H1 (cell line): Measurements from ENCODE around the gene TM4SF18. TPM values are rescaled to one million over a fixed set of nuclear protein-coding genes. Genes with fewer than 3 reads are reported as not detected.

Experiments used
- CTCF ChIA-PET: fragments of 300-600 bp; sonication (Branson Sonifier 250); formaldehyde crosslinking; loops from one replicate; lab custom pipeline; 2021; ENCODE audit not compliant: partially characterized antibody; lab: Charles Lee
- POLR2A ChIA-PET: fragments of 300-600 bp; sonication (Branson Sonifier 250); formaldehyde crosslinking; loops from one replicate; lab custom pipeline; 2021; ENCODE audit warnings: inconsistent platforms; ENCODE audit not compliant: partially characterized antibody; lab: Charles Lee
- DNase-seq, 2 experiments: peaks; one replicate each; pipeline versions ENCODE4 v3.0.0 to v3.0.0-alpha.2; 2010 to 2022; ENCODE audit warnings: low spot score in 2 of 2, low read depth in 1 of 2, mixed read lengths in 1 of 2
- FAIRE-seq: peaks from 2 replicates; lab custom pipeline; 2011; peaks lifted over from hg19 to GRCh38; lab: Jason Lieb, UNC
- H2AFZ ChIP-seq: 2 replicates; pipeline ENCODE4 v1.8.1; 2012; ENCODE audit warnings: low read length, inconsistent platforms
- H2AK5ac ChIP-seq: 2 replicates; pipeline ENCODE4 v1.6.1; 2013; ENCODE audit warnings: low read depth, low read length
- H2BK120ac ChIP-seq: replicated peaks from 2 replicates; pipeline ENCODE3; 2013; ENCODE audit warnings: low read depth, low read length, inconsistent platforms
- H2BK12ac ChIP-seq: 2 replicates; pipeline ENCODE4 v1.6.1; 2013; ENCODE audit warnings: low read depth, low read length
- H2BK15ac ChIP-seq: 2 replicates; pipeline ENCODE4 v1.6.1; 2013; ENCODE audit warnings: low read length
- H2BK20ac ChIP-seq: 2 replicates; pipeline ENCODE4 v1.6.1; 2013; ENCODE audit warnings: low read length
- H2BK5ac ChIP-seq: 2 replicates; pipeline ENCODE4 v1.6.1; 2013; ENCODE audit warnings: low read depth, low read length
- H3K14ac ChIP-seq: 2 replicates; pipeline ENCODE4 v1.6.1; 2013; ENCODE audit warnings: inconsistent platforms; ENCODE audit not compliant: insufficient read length
- H3K18ac ChIP-seq: 2 replicates; pipeline ENCODE4 v1.6.1; 2013; ENCODE audit warnings: low read length; ENCODE audit errors: extremely low read depth
- H3K23ac ChIP-seq: 2 replicates; pipeline ENCODE4 v1.6.1; 2013; ENCODE audit warnings: inconsistent platforms; ENCODE audit not compliant: insufficient read length
- H3K23me2 ChIP-seq: 2 replicates; pipeline ENCODE4 v1.6.1; 2013; ENCODE audit warnings: low read depth, low read length
- H3K27ac ChIP-seq: 2 replicates; pipeline ENCODE4 v1.6.1; 2011; ENCODE audit warnings: low read depth, low read length, inconsistent platforms
- H3K27me3 ChIP-seq, 4 experiments: replicated peaks in 1 of 4; 1 replicate in 1 of 4; 2 replicates in 3 of 4; pipeline versions ENCODE4 v1.6.1 to v1.8.1; 2011 to 2013; ENCODE audit warnings: low read length in 3 of 4, mild to moderate bottlenecking in 3 of 4, inconsistent platforms in 2 of 4, mixed read lengths in 2 of 4, moderate library complexity in 1 of 4; ENCODE audit not compliant: control insufficient read depth in 3 of 4, insufficient read depth in 3 of 4; ENCODE audit errors: extremely low read depth in 1 of 4
- H3K36me3 ChIP-seq, 4 experiments: 2 replicates each; pipeline versions ENCODE4 v1.6.1 to v1.8.1; 2011 to 2013; ENCODE audit warnings: mild to moderate bottlenecking in 4 of 4, low read length in 3 of 4, moderate library complexity in 2 of 4, control low read depth in 1 of 4, inconsistent platforms in 1 of 4; ENCODE audit not compliant: insufficient read depth in 4 of 4, control insufficient read depth in 2 of 4
- H3K4ac ChIP-seq: replicated peaks from 2 replicates; pipeline ENCODE3; 2013; ENCODE audit warnings: low read length, low read depth, mixed read lengths, inconsistent platforms; ENCODE audit not compliant: insufficient read length
- H3K4me1 ChIP-seq, 4 experiments: replicated peaks in 1 of 4; 1 replicate in 1 of 4; 2 replicates in 3 of 4; pipeline versions ENCODE4 v1.6.1 to v1.8.1; 2011 to 2013; ENCODE audit warnings: low read length in 3 of 4, inconsistent platforms in 2 of 4, mixed read lengths in 1 of 4; ENCODE audit not compliant: insufficient read depth in 4 of 4, control insufficient read depth in 3 of 4
- H3K4me2 ChIP-seq, 2 experiments: 2 replicates each; pipeline versions ENCODE4 v1.6.1 to v1.8.1; 2011 to 2013; ENCODE audit warnings: low read depth in 2 of 2, low read length in 2 of 2, control low read depth in 1 of 2, inconsistent platforms in 1 of 2, mild to moderate bottlenecking in 1 of 2; ENCODE audit not compliant: insufficient read depth in 1 of 2
- H3K4me3 ChIP-seq, 4 experiments: fragments of 200-600, 300-600 bp in 1 of 4; sonication (generic), shearing (Covaris generic), sonication (Bioruptor Twin) in 1 of 4; 2 replicates each; pipeline versions ENCODE4 v1.5.1 to v1.8.1; 2011 to 2016; ENCODE audit warnings: low read length in 4 of 4, low read depth in 3 of 4, control low read depth in 2 of 4, inconsistent platforms in 2 of 4, mild to moderate bottlenecking in 2 of 4, mixed read lengths in 1 of 4, moderate library complexity in 1 of 4; ENCODE audit not compliant: insufficient read depth in 2 of 4; ENCODE audit errors: extremely low read depth in 1 of 4
- H3K56ac ChIP-seq: replicated peaks from 2 replicates; pipeline ENCODE3; 2013; ENCODE audit warnings: low read depth, mild to moderate bottlenecking, mixed read lengths, low read length, inconsistent platforms; ENCODE audit not compliant: insufficient read length
- H3K79me1 ChIP-seq: 2 replicates; pipeline ENCODE4 v1.6.1; 2013; ENCODE audit warnings: low read depth, low read length, control low read depth
- H3K79me2 ChIP-seq, 2 experiments: 2 replicates each; pipeline versions ENCODE4 v1.6.1 to v1.8.1; 2012 to 2013; ENCODE audit warnings: low read length in 2 of 2, mild to moderate bottlenecking in 2 of 2, inconsistent platforms in 1 of 2; ENCODE audit not compliant: insufficient read depth in 2 of 2, control insufficient read depth in 1 of 2
- H3K9ac ChIP-seq, 4 experiments: replicated peaks in 1 of 4; 1 replicate in 1 of 4; 2 replicates in 3 of 4; pipeline versions ENCODE4 v1.6.1 to v1.8.1; 2011 to 2013; ENCODE audit warnings: low read depth in 3 of 4, low read length in 3 of 4, control low read depth in 2 of 4, mild to moderate bottlenecking in 2 of 4, moderate library complexity in 2 of 4, inconsistent platforms in 1 of 4; ENCODE audit errors: extremely low read depth in 1 of 4
- H3K9me3 ChIP-seq, 2 experiments: 2 replicates each; pipeline versions ENCODE4 v1.6.1 to v1.8.1; 2012 to 2013; ENCODE audit warnings: mild to moderate bottlenecking in 2 of 2, moderate library complexity in 2 of 2, control low read depth in 1 of 2, inconsistent platforms in 1 of 2, low read depth in 1 of 2, low read length in 1 of 2, mixed read lengths in 1 of 2; ENCODE audit not compliant: insufficient read depth in 2 of 2
- H4K20me1 ChIP-seq, 2 experiments: replicated peaks in 1 of 2; 2 replicates each; pipeline versions ENCODE3 to v1.8.1; 2011 to 2013; ENCODE audit warnings: inconsistent platforms in 2 of 2, low read length in 2 of 2, mild to moderate bottlenecking in 1 of 2; ENCODE audit not compliant: insufficient read depth in 2 of 2, control insufficient read depth in 1 of 2
- H4K5ac ChIP-seq: 2 replicates; pipeline ENCODE4 v1.6.1; 2013; ENCODE audit warnings: low read length, low read depth, mixed read lengths, inconsistent platforms; ENCODE audit not compliant: insufficient read length
- H4K8ac ChIP-seq: 2 replicates; pipeline ENCODE4 v1.8.0; 2013; ENCODE audit warnings: mild to moderate bottlenecking, moderate library complexity, low read length, inconsistent platforms; ENCODE audit not compliant: insufficient read depth; ENCODE audit errors: extremely low read depth
- H4K91ac ChIP-seq: replicated peaks from 2 replicates; pipeline ENCODE3; 2013; ENCODE audit warnings: low read length, mixed read lengths, inconsistent platforms; ENCODE audit not compliant: insufficient read length
- CHD7 ChIP-seq: fragments of 300-600 bp; sonication (generic); IDR thresholded peaks from 2 replicates; pipeline ENCODE4 v1.7.1; 2012; ENCODE audit warnings: low read length, moderate library complexity, mild to moderate bottlenecking, inconsistent platforms; ENCODE audit not compliant: insufficient replicate concordance
- WGBS, 2 experiments: shearing (Covaris generic) in 1 of 2; methylation state at CpG; one replicate each; pipeline versions ENCODE4 v1.1.6 to v1.1.7; 2013 to 2015; ENCODE audit warnings: low lambda C conversion rate in 2 of 2, mixed read lengths in 2 of 2, inconsistent platforms in 1 of 2, low coverage in 1 of 2, missing lambda C conversion rate in 1 of 2; ENCODE audit not compliant: insufficient replicate concordance in 2 of 2, insufficient coverage in 1 of 2, insufficient read length in 1 of 2; ENCODE audit errors: extremely low coverage in 1 of 2, missing lambda C conversion rate in 1 of 2; 5-methylcytosine and 5-hydroxymethylcytosine counted together
- polyA plus RNA-seq, 7 experiments: library from polyadenylated mRNA; depleted of rRNA in 3 of 7; stranded (reverse) in 5 of 7; unstranded in 2 of 7; fragments of >200 nt in 5 of 7; fragments of 200-250 nt in 2 of 7; gene quantifications; 1 replicate in 5 of 7; 2 replicates in 1 of 7; 4 replicates in 1 of 7; pipeline versions ENCODE4 v1.2.1 to v1.2.3, GENCODE V29; 2011 to 2013; ENCODE audit warnings: missing spikeins in 2 of 7, mixed read lengths in 2 of 7
- total RNA-seq: library from RNA; stranded (reverse); fragmentation: NEBNext Ultra II Directional; extraction: Animal tissue kit (Norgen Biotek cat#: 25700); gene quantifications from 2 replicates; pipeline ENCODE4 v1.2.1, GENCODE V29; 2021

The TM4SF18 gene
- total and polyA plus RNA-seq, 2 of the 8 experiments (the other 6 are each of a cell fraction or from before 2014, with no cell fraction given): 2.9 to 13.6 TPM

DNA sequence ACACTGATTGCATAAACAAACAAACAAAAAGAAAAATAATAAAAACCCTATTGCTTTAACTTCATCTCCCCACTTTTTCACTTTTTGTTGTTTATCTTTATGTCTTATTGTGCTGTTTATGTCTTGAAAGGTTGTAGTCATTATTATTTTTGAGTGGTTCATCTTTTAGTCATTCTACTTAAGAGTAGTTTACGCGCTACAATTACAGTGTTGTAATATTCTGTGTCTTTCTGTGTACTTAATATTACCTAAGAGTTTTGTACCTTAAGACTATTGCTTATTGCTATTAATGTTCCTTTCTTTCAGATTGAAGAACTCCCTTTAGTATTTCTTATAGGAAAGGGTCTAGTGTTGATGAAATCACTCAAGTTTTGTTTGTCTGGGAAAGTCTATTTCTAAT lies 28.1 kb downstream of the TM4SF18 start:
- Histone ChIP-seq H4K20me1 (no peaks in the 10 kb centered on the region), H3K27me3 (no peaks in the 10 kb centered on the region), H3K18ac (no peak overlapping the region), H2BK12ac (no peak overlapping the region), H3K4me2 (no peak overlapping the region), H3K14ac (no peak overlapping the region), H3K27ac (no peak overlapping the region), H2BK5ac (no peak overlapping the region), H3K23ac (no peak overlapping the region), H3K9ac (no peak overlapping the region), H4K8ac (no peak overlapping the region), H3K79me2 (no peaks in the 10 kb centered on the region), H3K23me2 (no peaks in the 10 kb centered on the region), H3K36me3 (no peaks in the 10 kb centered on the region), H3K4me1 (no peaks in the 10 kb centered on the region), H3K4ac (no peak overlapping the region), H2BK20ac (no peak overlapping the region), H4K5ac (no peak overlapping the region), H2AFZ (no peak overlapping the region), H3K4me3 (no peak overlapping the region), H2BK15ac (no peak overlapping the region), H2AK5ac (no peak overlapping the region), H4K91ac (no peak overlapping the region), H3K9me3 (no peaks in the 10 kb centered on the region), H3K56ac (no peak overlapping the region), H2BK120ac (no peak overlapping the region), H3K79me1 (no peaks in the 10 kb centered on the region)
- no peak for FAIRE-seq
- ChIA-PET CTCF (no interaction called here), POLR2A (no interaction called here)
- DNase-seq: no peak
- WGBS, 2 experiments: 94% methylated on average over 2 of the region's 2 CpGs; no CpG with 5 or more reads in 1 of the 2 experiments
- no peak for TF ChIP-seq CHD7
